GM20000 (cell line): ENCODE data around the gene MTHFS.
A peak's percentile ranks its signal among the peaks of the same experiment; 100 is the strongest.

Experiments used
- DNase-seq: peaks from one replicate; pipeline ENCODE4 v3.0.0; 2012; ENCODE audit warnings: low spot score
- CTCF ChIP-seq: IDR thresholded peaks from 2 replicates; pipeline ENCODE4 v1.5.1; 2012; ENCODE audit warnings: mild to moderate bottlenecking, control low read depth; ENCODE audit errors: extremely low read depth, missing control alignments

Gene MTHFS

DNA sequence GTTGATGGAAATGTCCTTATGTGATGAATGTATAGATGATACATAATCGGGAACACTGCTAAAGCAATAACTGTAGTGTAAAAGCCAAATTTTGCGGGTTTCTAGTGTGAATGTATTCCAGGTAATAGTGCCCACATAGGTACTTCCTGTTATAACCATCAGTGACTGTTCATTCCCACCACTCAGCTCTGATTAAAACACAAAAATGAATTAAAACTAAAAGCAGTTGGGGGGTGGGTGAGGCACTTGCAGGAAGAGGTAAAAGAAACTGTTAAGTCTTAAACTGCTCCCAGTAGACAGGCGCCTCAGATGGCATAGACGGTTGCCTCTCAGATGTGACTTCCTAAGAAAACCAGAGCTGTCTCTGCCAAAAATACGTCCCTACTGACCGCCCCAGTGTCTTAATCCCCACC, 893 bp upstream of the MTHFS start:
- TF ChIP-seq CTCF, result no peak
- no peak for DNase-seq

DNA sequence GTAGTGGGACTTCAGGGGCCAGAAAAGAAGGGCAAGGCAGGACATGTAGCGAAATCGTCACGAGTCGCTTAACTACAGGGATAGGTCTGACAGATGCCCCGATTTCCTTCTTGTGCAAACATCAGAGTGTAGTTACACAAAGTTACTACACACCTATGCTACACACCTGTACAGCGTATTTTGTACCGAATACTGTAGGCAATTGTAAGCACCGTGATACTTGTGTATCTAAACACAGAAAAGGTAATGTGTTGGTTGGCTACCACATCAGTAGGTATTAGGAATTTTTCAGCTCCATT, 515 bp upstream of the MTHFS start:
- DNase-seq, result no peak
- TF ChIP-seq CTCF, result no peak

DNA sequence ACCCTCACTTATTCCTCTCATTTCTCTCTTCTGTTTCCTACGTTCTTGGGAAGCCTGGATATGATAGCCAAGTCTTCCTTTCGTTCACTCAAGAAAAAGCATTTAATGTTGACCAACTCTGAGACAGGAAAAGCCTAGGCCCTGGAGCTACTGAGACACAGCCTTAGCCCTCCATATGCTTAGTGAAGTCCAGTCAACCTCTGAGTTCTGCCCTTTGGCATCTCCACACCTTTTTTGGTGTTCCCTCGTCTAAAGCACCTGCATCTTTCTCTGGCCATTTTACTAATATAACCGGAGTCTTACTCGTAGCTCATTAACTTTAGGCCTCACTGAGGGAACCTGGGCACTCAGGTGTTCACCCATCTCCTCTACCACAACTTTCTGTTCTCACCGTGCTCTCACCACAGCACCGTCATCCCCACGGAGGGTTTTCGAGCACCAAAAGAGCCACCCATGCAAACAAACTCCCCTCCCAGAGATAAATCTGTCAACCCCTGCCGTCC, 632 bp downstream of the MTHFS start:
- peak; percentile 25 for DNase-seq

DNA sequence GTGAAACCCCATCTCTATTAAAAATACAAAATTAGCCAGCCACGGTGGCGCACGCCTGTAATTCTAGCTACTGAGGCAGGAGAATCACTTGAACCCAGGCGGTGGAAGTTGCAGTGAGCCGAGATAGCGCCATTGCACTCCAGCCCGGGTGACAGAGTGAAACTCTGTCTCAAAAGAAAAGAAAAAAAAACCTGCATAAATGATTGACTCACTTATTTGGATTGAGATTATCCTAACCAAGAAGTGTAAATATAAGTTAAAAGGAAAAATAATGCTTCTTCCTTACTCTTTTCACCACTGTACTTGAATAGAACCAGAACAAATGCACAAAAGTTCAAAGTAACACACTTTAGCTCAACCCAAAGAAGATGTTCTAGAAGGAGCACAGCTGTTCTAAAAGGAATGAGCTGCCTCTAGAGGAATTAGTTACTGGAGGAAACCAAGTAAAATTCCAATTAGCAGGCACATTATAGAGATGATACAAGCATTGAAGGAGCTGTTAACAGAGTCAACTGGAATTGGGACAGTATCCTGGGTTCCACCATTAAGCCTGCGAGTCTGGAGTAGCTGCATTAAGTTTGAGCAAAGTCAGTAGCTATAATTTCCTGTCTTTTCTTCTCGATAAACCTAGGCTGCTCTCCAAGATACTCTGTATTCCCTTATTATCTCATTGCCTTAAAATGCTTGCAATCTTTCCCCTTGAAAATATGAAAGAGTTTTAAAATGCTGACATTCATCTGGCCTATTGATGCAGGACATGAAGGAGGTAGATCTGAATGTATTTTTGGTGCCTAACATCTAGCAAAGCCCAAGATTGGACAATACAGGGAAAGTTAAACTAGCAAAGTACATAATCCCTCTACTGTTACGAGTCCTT, 9.5 kb downstream of the MTHFS start:
- no peak for TF ChIP-seq CTCF
- no peak for DNase-seq

More for the DNA sequence above, 632 bp downstream of the MTHFS start:
- no peak for TF ChIP-seq CTCF

DNA sequence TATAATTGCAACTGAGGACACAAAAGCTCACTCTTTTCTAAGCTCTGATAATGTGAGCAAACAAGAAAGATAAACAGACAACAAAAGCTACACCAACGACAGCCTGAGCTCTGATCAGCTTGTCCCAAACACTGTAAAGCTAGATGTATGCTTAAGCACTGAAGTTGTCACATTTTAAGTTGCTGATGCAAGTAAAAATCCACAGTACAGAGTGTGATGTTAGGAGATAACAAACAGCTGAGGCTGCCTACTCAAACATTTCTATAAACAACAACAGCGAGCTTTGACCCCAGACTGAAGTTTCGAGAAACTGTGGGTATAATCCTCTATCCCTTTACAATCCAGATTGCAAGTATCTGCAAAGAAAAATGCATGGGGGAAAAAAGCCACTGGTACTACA, 10.7 kb downstream of the MTHFS start:
- no peak for TF ChIP-seq CTCF
- no peak for DNase-seq

GRCh38 chr15:79884204-79884596, 12.6 kb downstream of the MTHFS start:
- DNase-seq, result no peak
- TF ChIP-seq CTCF, result no peak

DNA sequence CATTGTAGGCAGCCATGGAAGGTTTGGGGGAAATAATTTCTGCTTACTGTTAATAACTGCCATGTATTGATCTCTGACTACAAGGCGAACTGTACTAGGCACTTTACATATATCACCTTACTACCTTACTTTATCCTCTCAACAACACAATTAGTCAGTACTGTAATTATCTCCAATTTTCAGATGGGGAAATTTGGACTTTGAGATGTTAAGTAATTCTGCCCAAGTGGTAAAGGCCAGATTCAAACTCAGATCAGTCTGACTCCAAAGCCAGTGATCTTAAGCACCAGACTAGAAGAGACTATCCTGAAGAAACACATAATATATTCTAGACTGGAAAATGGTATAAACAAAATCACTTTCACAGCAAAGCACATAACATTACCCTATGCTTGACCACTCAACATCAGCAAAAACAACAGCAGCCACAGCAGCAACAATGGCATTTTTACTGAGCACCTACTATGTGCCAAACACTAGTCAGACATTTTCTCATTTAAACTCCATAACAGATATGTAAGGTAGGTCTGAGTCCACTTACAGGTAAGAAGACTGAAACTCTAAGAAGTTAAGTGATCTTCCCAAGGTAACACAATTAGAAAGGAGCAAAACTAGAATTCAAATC, 13.1 kb downstream of the MTHFS start:
- DNase-seq, result no peak
- TF ChIP-seq CTCF, result no peak
